GM18907 (cell line): ENCODE data around the gene SLC66A2.
"Not testable (repeated sequence)": the region's sequence is repeated elsewhere in the genome, so short reads cannot be mapped to it uniquely, and the experiment has no call there.

Experiments used
- ATAC-seq: cut with Tn5 transposase; IDR thresholded peaks from one replicate; pipeline ENCODE4 v1.9.1; 2021; ENCODE audit warnings: mild to moderate bottlenecking, moderate library complexity; ENCODE audit not compliant: unreplicated experiment

Gene SLC66A2

GRCh38 chr18:79883461-79884293, 67.8 kb downstream of the SLC66A2 start:
- ATAC-seq: no peak

GRCh38 chr18:79882522-79883241, 68.8 kb downstream of the SLC66A2 start:
- no peak for ATAC-seq

- no peak for ATAC-seq
These were observed 69.8 kb downstream of the SLC66A2 start for GRCh38 chr18:79881695-79882094.

GRCh38 chr18:79879566-79879965, 71.9 kb downstream of the SLC66A2 start:
- no peak for ATAC-seq

GRCh38 chr18:79878741-79879378, 72.6 kb downstream of the SLC66A2 start:
- ATAC-seq: no peak

GRCh38 chr18:79878246-79878645, 73.2 kb downstream of the SLC66A2 start:
- not testable (repeated sequence) for ATAC-seq

- ATAC-seq: no peak
These were observed 74.0 kb downstream of the SLC66A2 start for GRCh38 chr18:79877163-79878091.

GRCh38 chr18:79876497-79876896, 75.0 kb downstream of the SLC66A2 start:
- no peak for ATAC-seq

GRCh38 chr18:79875931-79876461, 75.5 kb downstream of the SLC66A2 start:
- ATAC-seq: no peak

GRCh38 chr18:79875531-79875919, 75.9 kb downstream of the SLC66A2 start:
- no peak for ATAC-seq

- no peak for ATAC-seq
These were observed 76.6 kb downstream of the SLC66A2 start for GRCh38 chr18:79874553-79875530.

GRCh38 chr18:79873449-79874110, 77.9 kb downstream of the SLC66A2 start:
- no peak for ATAC-seq

GRCh38 chr18:79872527-79873444, 78.7 kb downstream of the SLC66A2 start:
- no peak for ATAC-seq

- ATAC-seq: no peak
These were observed 79.9 kb downstream of the SLC66A2 start for GRCh38 chr18:79871481-79872091.

GRCh38 chr18:79871026-79871390, 80.4 kb downstream of the SLC66A2 start:
- ATAC-seq: no peak

- ATAC-seq: no peak
These were observed 81.0 kb downstream of the SLC66A2 start for GRCh38 chr18:79870301-79871025.
